Thymus (tissue), 11 donors: ENCODE measurements around the gene SLC25A39. TPM values are rescaled to one million over a fixed set of nuclear protein-coding genes. Genes with fewer than 3 reads are reported as not detected.

ENCODE experiments used
- DNase-seq, 9 donors: peaks; one replicate each; pipeline ENCODE4 v3.0.0-alpha.2; 2013; ENCODE audit warnings: low spot score in 9 of 9, low read depth in 6 of 9, missing footprints in 1 of 9
- H3K27ac ChIP-seq, 2 donors: one replicate each; pipeline ENCODE4 v1.5.1; 2013; ENCODE audit warnings: control low read depth in 1 of 2, low read depth in 1 of 2, low read length in 1 of 2, mild to moderate bottlenecking in 1 of 2, moderate library complexity in 1 of 2
- H3K27me3 ChIP-seq, 2 donors: one replicate each; pipeline ENCODE4 v1.5.1; 2013; ENCODE audit warnings: low read length in 1 of 2; ENCODE audit not compliant: control insufficient read depth in 2 of 2, insufficient read depth in 1 of 2
- H3K36me3 ChIP-seq, 2 donors: one replicate each; pipeline ENCODE4 v1.5.1; 2013; ENCODE audit warnings: low read length in 1 of 2, mild to moderate bottlenecking in 1 of 2, moderate library complexity in 1 of 2; ENCODE audit not compliant: control insufficient read depth in 2 of 2, insufficient read depth in 2 of 2
- H3K4me1 ChIP-seq, 2 donors: one replicate each; pipeline ENCODE4 v1.5.1; 2013; ENCODE audit warnings: low read length in 2 of 2; ENCODE audit not compliant: control insufficient read depth in 2 of 2, insufficient read depth in 2 of 2
- H3K4me3 ChIP-seq, 2 donors: one replicate each; pipeline ENCODE4 v1.5.1; 2013; ENCODE audit warnings: low read length in 2 of 2, control low read depth in 1 of 2, mild to moderate bottlenecking in 1 of 2
- H3K9me3 ChIP-seq, 2 donors: one replicate each; pipeline ENCODE4 v1.5.1; 2013; ENCODE audit warnings: low read length in 1 of 2, mild to moderate bottlenecking in 1 of 2; ENCODE audit not compliant: control insufficient read depth in 2 of 2, insufficient read depth in 1 of 2
- whole genome bisulfite sequencing: extraction: QIAGEN DNeasy Blood & Tissue Kit; methylation state at CpG from one replicate; pipeline ENCODE4 v1.1.7; 2013; 5-methylcytosine and 5-hydroxymethylcytosine counted together
- polyA plus RNA-seq: library from polyadenylated mRNA; stranded (reverse); fragments of 200-250 nt; gene quantifications from one replicate; pipeline ENCODE4 v1.2.3, GENCODE V29; 2013
- total RNA-seq: library from RNA; stranded (reverse); fragments of 120-200 nt; gene quantifications from one replicate; pipeline ENCODE4 v1.2.4, GENCODE V29; 2013
- donor health status: healthy.

SLC25A39 gene
- total and polyA plus RNA-seq, 2 donors, result 46.9 to 93.8 TPM

- DNase-seq, result peak in 6 of 9 donors; percentile 32 to 76 (median 56)
- no peaks in the 10 kb centered on the region for H3K9me3 ChIP-seq
- peaks cover 5 to 26% of the 10 kb centered on the region in 2 donors for H3K4me1 ChIP-seq
- under 1% methylated on average over 63 of the region's 63 CpGs for WGBS
- H3K27ac ChIP-seq, result no peak within 1 kb of the TSS
- peaks cover 17 to 67% of the 10 kb centered on the region in 2 donors for H3K27me3 ChIP-seq
- H3K36me3 ChIP-seq, result no peaks in the 10 kb centered on the region
- H3K4me3 ChIP-seq, result peak within 1 kb of the TSS; percentile 41 to 61
Measured at GRCh38 chr17:44363613-44364159, 39.1 kb upstream of the SLC25A39 start, which contains the start of gene FAM171A2. Gene FAM171A2 (minus strand): TSS chr17:44363853. CDS start chr17:44363714, 139 bp downstream.

DNA sequence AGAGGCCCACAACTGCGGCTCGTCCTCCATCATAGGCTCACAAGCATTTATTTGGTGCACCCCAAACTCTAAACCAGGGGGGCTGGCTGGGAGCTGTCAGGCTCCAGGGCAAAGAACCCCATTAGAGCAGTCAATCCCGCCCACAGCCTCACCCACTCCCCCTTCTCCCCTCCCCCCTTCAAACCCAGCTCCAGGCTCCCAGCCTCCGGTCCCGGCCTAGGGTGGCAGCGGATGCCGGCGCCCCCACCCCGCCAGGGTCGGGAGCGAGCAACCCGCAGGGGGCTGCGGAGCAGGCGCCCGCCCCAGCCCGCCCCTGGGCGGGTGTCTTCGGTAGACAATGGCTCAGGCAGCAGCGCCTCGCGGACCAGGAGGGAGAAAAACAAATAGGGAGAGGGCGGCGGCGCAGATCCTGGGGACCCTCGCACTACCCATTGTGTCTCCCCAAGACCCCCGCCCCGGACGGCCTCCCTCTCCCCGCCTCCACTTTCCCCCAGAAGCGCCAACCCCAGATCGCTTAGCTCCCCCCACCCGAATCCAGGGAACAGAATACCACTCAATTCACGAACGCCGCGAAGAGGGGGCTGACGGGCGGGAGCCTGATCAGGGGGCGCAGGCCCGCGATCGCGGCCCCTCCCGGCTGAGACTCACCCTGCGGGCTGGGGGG is 38.5 kb upstream of the SLC25A39 start:
- under 1% methylated on average over 45 of the region's 45 CpGs for WGBS
- Histone ChIP-seq H3K36me3 (no peaks in the 10 kb centered on the region), H3K9me3 (no peaks in the 10 kb centered on the region), H3K4me3 (peak overlapping the region; percentile 41 to 61), H3K27ac (no peak overlapping the region), H3K27me3 (peaks cover 17 to 68% of the 10 kb centered on the region in 2 donors), H3K4me1 (peaks cover 5 to 29% of the 10 kb centered on the region in 2 donors)
- peak in 1 of 9 donors; percentile 47 for DNase-seq

DNA sequence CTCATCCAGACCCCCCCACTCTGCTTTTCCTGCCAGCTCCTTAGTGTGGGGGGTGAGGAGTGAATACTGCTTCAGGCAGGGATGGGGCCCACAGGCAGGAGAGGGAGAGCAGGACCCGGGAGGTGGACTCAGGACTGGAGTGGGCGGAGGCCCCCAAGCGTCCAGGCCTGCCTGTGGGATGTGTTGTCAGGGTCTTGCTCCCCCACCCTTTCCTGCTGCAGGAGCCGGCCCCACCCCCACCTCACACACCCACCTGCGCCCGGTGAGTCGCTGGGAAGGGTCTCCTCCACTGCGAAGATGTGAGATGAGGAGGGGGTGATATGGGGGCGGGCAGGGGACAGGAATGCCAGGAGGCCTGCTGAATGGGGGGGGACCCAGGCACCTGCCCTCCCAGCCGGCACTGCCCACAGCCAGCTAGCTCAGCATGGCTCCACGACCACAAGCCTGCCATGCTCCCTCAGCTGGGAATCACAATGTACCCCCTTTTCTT is 37.9 kb upstream of the SLC25A39 start:
- peaks cover 17 to 65% of the 10 kb centered on the region in 2 donors for H3K27me3 ChIP-seq
- WGBS, result 39% methylated on average over 11 of the region's 11 CpGs
- no peak overlapping the region for H3K27ac ChIP-seq
- peak overlapping the region in 1 of 2 donors; percentile 61 for H3K4me3 ChIP-seq
- H3K36me3 ChIP-seq, result no peaks in the 10 kb centered on the region
- DNase-seq, result no peak
- no peaks in the 10 kb centered on the region for H3K9me3 ChIP-seq
- H3K4me1 ChIP-seq, result peaks cover 5 to 29% of the 10 kb centered on the region in 2 donors

- Histone ChIP-seq H3K9me3 (no peaks in the 10 kb centered on the region), H3K4me3 (no peak overlapping the region), H3K4me1 (peaks cover 5 to 29% of the 10 kb centered on the region in 2 donors), H3K36me3 (no peaks in the 10 kb centered on the region), H3K27me3 (peaks cover 17 to 62% of the 10 kb centered on the region in 2 donors), H3K27ac (no peak overlapping the region)
- no peak for DNase-seq
- 84% methylated on average over 11 of the region's 11 CpGs for WGBS
Measured at GRCh38 chr17:44361292-44362260, 37.0 kb upstream of the SLC25A39 start.

- DNase-seq, result no peak
- Histone ChIP-seq H3K4me1 (peaks cover 5 to 29% of the 10 kb centered on the region in 2 donors), H3K4me3 (no peak overlapping the region), H3K9me3 (no peaks in the 10 kb centered on the region), H3K27ac (no peak overlapping the region), H3K27me3 (peaks cover 17 to 63% of the 10 kb centered on the region in 2 donors), H3K36me3 (no peaks in the 10 kb centered on the region)
- WGBS, result 93% methylated on average over 5 of the region's 5 CpGs
Measured at GRCh38 chr17:44360826-44361225, 36.2 kb upstream of the SLC25A39 start.

GRCh38 chr17:44360144-44360533 is 35.5 kb upstream of the SLC25A39 start:
- Histone ChIP-seq H3K27me3 (peaks cover 21 to 66% of the 10 kb centered on the region in 2 donors), H3K27ac (no peak overlapping the region), H3K9me3 (no peaks in the 10 kb centered on the region), H3K4me1 (peaks cover 5 to 29% of the 10 kb centered on the region in 2 donors), H3K4me3 (no peak overlapping the region), H3K36me3 (no peaks in the 10 kb centered on the region)
- DNase-seq, result no peak
- WGBS, result 71% methylated on average over 6 of the region's 6 CpGs

DNA sequence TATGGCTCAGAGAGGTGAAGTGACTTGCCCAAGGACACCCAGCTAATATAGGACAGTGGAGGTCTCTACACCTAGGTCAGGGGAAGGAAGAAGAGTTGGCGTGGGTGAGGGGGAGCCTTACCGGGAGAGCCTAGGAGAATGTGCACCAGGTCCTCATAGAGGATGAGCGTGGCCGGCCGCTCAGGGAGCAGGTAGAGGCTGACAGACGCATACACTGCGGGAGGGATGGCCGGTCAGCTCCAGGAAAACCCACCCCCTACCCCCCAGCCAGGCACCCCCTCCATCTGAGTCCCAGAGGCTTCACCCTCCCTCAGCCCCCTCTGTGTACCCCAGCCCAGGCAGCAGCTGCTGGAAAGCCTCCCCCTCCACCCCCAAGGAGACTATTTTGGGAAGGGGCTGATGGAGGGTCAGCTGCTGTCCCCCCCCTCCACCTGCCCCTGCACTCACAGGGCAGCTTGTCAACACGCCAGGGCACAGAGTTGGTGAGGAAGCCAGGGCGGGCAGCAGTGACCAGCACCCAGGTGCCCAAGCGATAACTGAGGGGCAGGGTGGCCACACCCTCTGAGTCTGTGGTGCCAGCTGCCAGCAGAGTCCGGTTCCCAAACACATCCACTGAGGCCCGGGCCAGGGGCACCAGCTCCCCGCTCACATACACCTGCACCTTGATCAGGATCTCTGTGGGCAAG is 35.0 kb upstream of the SLC25A39 start:
- no peak for DNase-seq
- H3K4me3 ChIP-seq, result no peak overlapping the region
- no peaks in the 10 kb centered on the region for H3K36me3 ChIP-seq
- H3K27me3 ChIP-seq, result peaks cover 25 to 66% of the 10 kb centered on the region in 2 donors
- H3K4me1 ChIP-seq, result peaks cover 5 to 29% of the 10 kb centered on the region in 2 donors
- no peaks in the 10 kb centered on the region for H3K9me3 ChIP-seq
- 95% methylated on average over 14 of the region's 14 CpGs for WGBS
- H3K27ac ChIP-seq, result no peak overlapping the region

GRCh38 chr17:44359006-44359405 is 34.4 kb upstream of the SLC25A39 start:
- no peaks in the 10 kb centered on the region for H3K9me3 ChIP-seq
- no peak overlapping the region for H3K27ac ChIP-seq
- H3K4me3 ChIP-seq, result no peak overlapping the region
- WGBS, result 24% methylated on average over 6 of the region's 6 CpGs
- peak in 2 of 9 donors; percentile 49 to 64 for DNase-seq
- H3K36me3 ChIP-seq, result no peaks in the 10 kb centered on the region
- H3K27me3 ChIP-seq, result peaks cover 31 to 66% of the 10 kb centered on the region in 2 donors
- H3K4me1 ChIP-seq, result peaks cover 5 to 28% of the 10 kb centered on the region in 2 donors
